Breast epithelium (tissue), 4 donors: ENCODE data around the gene PKNOX2. TPM values are rescaled to one million over a fixed set of nuclear protein-coding genes. Genes with fewer than 3 reads are reported as not detected.

Source experiments
- DNase-seq, 2 donors: peaks; one replicate each; pipeline ENCODE4 v3.0.0-alpha.2; 2019; ENCODE audit warnings: low spot score in 2 of 2
- H3K27ac ChIP-seq, 2 donors: fragments of 200-600 bp; sonication (generic) in 1 of 2; one replicate each; pipeline ENCODE4 v1.5.1; 2016 to 2019; ENCODE audit warnings: mild to moderate bottlenecking in 1 of 2
- H3K27me3 ChIP-seq, 2 donors: fragments of 200-600 bp; sonication (generic) in 1 of 2; one replicate each; pipeline versions ENCODE4 v1.5.1 to v1.6.0; 2017 to 2019; ENCODE audit warnings: control low read depth in 1 of 2, mild to moderate bottlenecking in 1 of 2
- H3K36me3 ChIP-seq: fragments of 200-600 bp; one replicate; pipeline ENCODE4 v1.5.1; 2019
- H3K4me1 ChIP-seq, 2 donors: fragments of 200-600 bp; sonication (generic); one replicate each; pipeline ENCODE4 v1.5.1; 2016 to 2019; ENCODE audit warnings: control low read depth in 1 of 2
- H3K4me3 ChIP-seq, 3 donors: fragments of 200-600 bp; sonication (generic); 1 replicate in 2 of 3; 2 replicates in 1 of 3; pipeline ENCODE4 v1.5.1; 2016 to 2019; ENCODE audit warnings: mild to moderate bottlenecking in 3 of 3, moderate library complexity in 2 of 3
- H3K9me3 ChIP-seq, 2 donors: fragments of 200-600 bp; sonication (generic) in 1 of 2; one replicate each; pipeline ENCODE4 v1.5.1; 2016 to 2019; ENCODE audit warnings: control low read depth in 1 of 2
- CTCF ChIP-seq, 3 donors: fragments of 450-650 bp; IDR thresholded peaks; one replicate each; pipeline ENCODE4 v1.5.1; 2016 to 2017; ENCODE audit warnings: antibody characterized with exemption in 3 of 3, mild to moderate bottlenecking in 3 of 3, moderate library complexity in 3 of 3
- POLR2A ChIP-seq: fragments of 450-650 bp; IDR thresholded peaks from one replicate; pipeline ENCODE4 v1.6.1; 2016; ENCODE audit warnings: antibody characterized with exemption, mild to moderate bottlenecking, moderate library complexity
- POLR2AphosphoS5 ChIP-seq, 3 donors: sonication (generic); formaldehyde crosslinking; IDR thresholded peaks; one replicate each; pipeline ENCODE4 v1.6.1; 2017; ENCODE audit warnings: antibody characterized with exemption in 3 of 3
- intact Hi-C: fragments of 100-400 bp; cut with DNase I; formaldehyde crosslinking; loops from one replicate; pipeline ENCODE4 v1.15.1; 2023; ENCODE audit warnings: low total_unique reads
- total RNA-seq, 3 donors: library from RNA; depleted of rRNA; stranded (reverse); fragments of >200 nt; gene quantifications; one replicate each; pipeline ENCODE4 v1.1.0, GENCODE V29; 2016

PKNOX2 gene
- total RNA-seq, 3 donors from 2014 or later = 0.32 to 1.0 (median 0.66) TPM

GRCh38 chr11:125393331-125393730 is 228.8 kb downstream of the PKNOX2 start:
- Histone ChIP-seq H3K4me1 (no peaks in the 10 kb centered on the region), H3K27ac (no peak overlapping the region), H3K36me3 (no peaks in the 10 kb centered on the region), H3K4me3 (no peak overlapping the region), H3K9me3 (no peaks in the 10 kb centered on the region), H3K27me3 (no peaks in the 10 kb centered on the region)
- peak in 1 of 2 donors; percentile 28 for DNase-seq
- intact Hi-C loops = no loop called here
- TF ChIP-seq CTCF (IDR thresholded peaks at IDR 0.05) = no peak
- no peak for TF ChIP-seq POLR2AphosphoS5 (IDR thresholded peaks at IDR 0.05)
- TF ChIP-seq POLR2A = no peak

- no peaks in the 10 kb centered on the region for H3K4me1 ChIP-seq
- DNase-seq = peak in 1 of 2 donors; percentile 2
- no peak overlapping the region for H3K4me3 ChIP-seq
- H3K27me3 ChIP-seq = no peaks in the 10 kb centered on the region
- no peak overlapping the region for H3K27ac ChIP-seq
- H3K9me3 ChIP-seq = no peaks in the 10 kb centered on the region
- H3K36me3 ChIP-seq = no peaks in the 10 kb centered on the region
- intact Hi-C loops = no loop called here
- TF ChIP-seq POLR2AphosphoS5 (IDR thresholded peaks at IDR 0.05) (no peak), POLR2A (no peak), CTCF (IDR thresholded peaks at IDR 0.05) (no peak)
Measured at GRCh38 chr11:125394296-125394695, 229.7 kb downstream of the PKNOX2 start.

- peak in 1 of 2 donors; percentile 14 for DNase-seq
- no peak overlapping the region for H3K27ac ChIP-seq
- TF ChIP-seq POLR2AphosphoS5 (IDR thresholded peaks at IDR 0.05) = no peak
- TF ChIP-seq POLR2A = no peak
- TF ChIP-seq CTCF (IDR thresholded peaks at IDR 0.05) = no peak
- no peaks in the 10 kb centered on the region for H3K4me1 ChIP-seq
- H3K4me3 ChIP-seq = no peak overlapping the region
- H3K36me3 ChIP-seq = no peaks in the 10 kb centered on the region
- H3K27me3 ChIP-seq = peaks cover 0 to 4% of the 10 kb centered on the region in 2 donors
- intact Hi-C loops = no loop called here
- H3K9me3 ChIP-seq = no peaks in the 10 kb centered on the region
Measured at GRCh38 chr11:125397421-125397820, 232.9 kb downstream of the PKNOX2 start.

- TF ChIP-seq POLR2A (no peak), POLR2AphosphoS5 (IDR thresholded peaks at IDR 0.05) (no peak), CTCF (IDR thresholded peaks at IDR 0.05) (no peak)
- no peaks in the 10 kb centered on the region for H3K9me3 ChIP-seq
- H3K27me3 ChIP-seq = peaks cover 0 to 13% of the 10 kb centered on the region in 2 donors
- intact Hi-C loops = no loop called here
- H3K27ac ChIP-seq = no peak overlapping the region
- no peaks in the 10 kb centered on the region for H3K36me3 ChIP-seq
- DNase-seq = peak in 1 of 2 donors; percentile 14
- H3K4me1 ChIP-seq = no peaks in the 10 kb centered on the region
- no peak overlapping the region for H3K4me3 ChIP-seq
Measured at GRCh38 chr11:125398475-125398874, 233.9 kb downstream of the PKNOX2 start.

- intact Hi-C loops = no loop called here
- no peaks in the 10 kb centered on the region for H3K9me3 ChIP-seq
- peak in 1 of 2 donors; percentile 12 for DNase-seq
- no peak for TF ChIP-seq POLR2AphosphoS5 (IDR thresholded peaks at IDR 0.05)
- TF ChIP-seq CTCF (IDR thresholded peaks at IDR 0.05) = no peak
- no peak for TF ChIP-seq POLR2A
- H3K4me1 ChIP-seq = no peaks in the 10 kb centered on the region
- H3K27ac ChIP-seq = no peak overlapping the region
- H3K36me3 ChIP-seq = no peaks in the 10 kb centered on the region
- peaks cover 0 to 19% of the 10 kb centered on the region in 2 donors for H3K27me3 ChIP-seq
- H3K4me3 ChIP-seq = no peak overlapping the region
Measured at GRCh38 chr11:125398994-125399640, 234.6 kb downstream of the PKNOX2 start.
